ENCODE results near the gene GNG2. TPM values are rescaled to one million over a fixed set of nuclear protein-coding genes. Genes with fewer than 3 reads are reported as not detected.
A peak's percentile ranks its signal among the peaks of the same experiment; 100 is the strongest.

The GNG2 gene
- total RNA-seq, 1 experiment from 2014 or later = 13.9 TPM

DNA sequence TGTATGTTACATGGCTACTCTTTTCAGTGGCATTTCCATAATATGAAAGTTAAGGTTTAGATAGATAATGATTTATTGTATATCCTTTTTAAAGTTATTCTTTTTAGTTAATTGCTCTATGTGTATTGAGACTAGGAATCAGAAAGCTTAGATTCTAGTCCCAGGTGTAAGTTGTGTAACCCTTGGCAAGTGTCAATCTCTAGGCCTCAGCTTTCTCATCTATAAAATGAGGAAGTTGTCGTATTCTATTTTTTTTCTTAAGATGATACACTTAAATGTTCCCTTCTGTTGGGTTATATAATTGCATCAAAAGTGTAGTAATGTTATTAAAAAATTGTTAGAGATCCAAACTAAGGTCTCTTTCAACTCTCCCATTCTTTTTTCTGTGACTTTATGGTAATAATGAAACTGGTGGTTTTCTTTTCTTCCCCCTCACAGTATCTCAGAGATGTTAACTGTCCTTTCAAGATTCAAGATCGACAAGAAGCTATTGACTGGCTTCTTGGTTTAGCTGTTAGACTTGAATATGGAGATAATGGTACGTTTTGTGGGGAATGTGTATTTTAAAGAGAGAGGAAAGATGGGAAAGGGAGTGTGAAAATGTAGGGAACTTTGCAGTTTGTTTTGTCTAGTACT lies 133.0 kb downstream of the GNG2 start:
- no peak for DNase-seq (ENCODE audit: low read depth)

DNA sequence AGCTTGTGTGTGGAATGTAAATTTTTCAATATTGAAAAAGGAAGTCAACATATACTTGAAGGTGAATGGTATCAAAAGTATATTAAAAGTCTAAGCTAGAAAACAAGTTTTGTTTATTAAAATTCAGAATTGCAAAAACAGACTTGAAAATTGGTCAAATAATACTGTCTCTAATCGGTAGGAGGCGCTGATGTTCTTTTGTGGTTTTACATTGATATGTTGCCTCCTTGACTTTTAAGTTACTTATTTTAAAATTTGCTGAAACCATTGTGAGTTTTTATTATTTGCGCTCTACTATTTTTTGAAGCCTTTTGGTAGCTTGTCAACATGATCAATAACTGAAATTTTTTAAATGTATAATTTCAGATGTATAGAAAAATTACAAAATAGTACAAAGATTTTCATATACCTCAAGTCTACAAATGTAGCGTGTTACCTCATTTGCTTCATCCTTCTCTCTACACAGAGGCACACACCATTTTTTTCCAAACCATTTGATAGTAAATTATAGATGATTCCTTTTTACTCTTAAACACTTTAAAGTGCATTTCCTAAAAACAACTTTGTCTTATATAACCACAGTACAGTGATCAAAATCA lies 135.8 kb downstream of the GNG2 start:
- DNase-seq (ENCODE audit: low read depth) = peak; percentile 30

DNA sequence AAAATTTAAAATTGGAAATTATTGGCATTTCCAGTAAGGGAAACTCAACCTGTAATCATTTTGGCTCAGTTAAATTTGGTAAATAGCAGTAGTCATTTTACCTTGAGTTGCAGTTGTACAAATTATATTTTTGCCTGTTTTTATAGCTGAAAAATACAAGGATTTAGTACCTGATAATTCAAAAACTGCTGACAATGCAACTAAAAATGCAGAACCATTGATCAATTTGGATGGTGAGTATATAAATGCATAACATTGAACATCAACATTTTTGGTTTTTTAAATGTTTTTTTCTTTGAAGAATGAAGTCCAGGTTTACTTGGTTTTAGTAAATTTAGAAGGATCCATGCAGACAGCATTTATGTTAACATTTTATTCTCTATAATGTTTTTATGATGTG lies 137.9 kb downstream of the GNG2 start:
- no peak for DNase-seq (ENCODE audit: low read depth)

DNA sequence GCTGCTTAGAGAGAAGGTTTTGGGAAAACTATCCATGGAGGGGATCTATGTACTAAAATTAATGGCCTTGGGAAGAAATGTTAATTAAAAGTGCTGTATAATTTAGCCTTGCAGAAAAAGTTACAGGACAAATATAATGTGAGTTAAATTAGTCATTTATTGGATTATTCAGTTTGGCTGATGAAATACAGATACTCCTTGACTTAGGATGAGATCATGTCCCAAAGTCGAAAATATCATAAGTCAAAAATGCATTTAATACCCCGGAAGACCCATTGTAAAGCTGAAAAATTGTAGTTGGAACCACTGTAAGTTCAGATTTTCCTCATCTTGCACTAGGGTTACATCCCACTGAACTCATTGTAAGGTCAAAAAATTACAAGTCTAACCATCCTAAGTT lies 138.7 kb downstream of the GNG2 start:
- DNase-seq (ENCODE audit: low read depth) = no peak

DNA sequence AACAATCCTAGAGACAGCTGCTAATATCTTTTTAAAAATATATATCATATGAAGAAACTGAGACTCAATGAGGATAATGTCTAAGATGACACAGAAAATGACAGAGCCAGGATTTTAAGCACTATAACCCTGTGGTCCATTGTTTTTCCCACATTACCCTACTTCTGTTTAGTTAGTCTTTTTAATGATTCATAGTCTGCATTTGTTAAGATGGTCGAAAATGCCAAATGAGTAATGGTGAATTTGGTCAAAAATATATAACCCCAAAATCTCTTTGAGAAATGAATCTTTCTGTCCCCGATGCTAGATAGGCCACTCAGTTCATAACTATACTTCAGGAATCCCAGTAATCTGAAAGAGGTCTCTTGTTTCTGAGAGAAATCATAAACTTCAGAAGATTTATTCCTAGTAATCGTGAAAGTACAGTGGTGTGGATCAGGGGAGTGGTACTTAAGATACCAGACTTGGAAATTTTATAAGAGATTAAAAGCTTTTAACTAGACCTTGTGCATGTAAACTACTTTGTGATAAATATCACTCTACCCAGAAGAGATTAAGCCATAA lies 139.7 kb downstream of the GNG2 start:
- no peak for DNase-seq (ENCODE audit: low read depth)

DNA sequence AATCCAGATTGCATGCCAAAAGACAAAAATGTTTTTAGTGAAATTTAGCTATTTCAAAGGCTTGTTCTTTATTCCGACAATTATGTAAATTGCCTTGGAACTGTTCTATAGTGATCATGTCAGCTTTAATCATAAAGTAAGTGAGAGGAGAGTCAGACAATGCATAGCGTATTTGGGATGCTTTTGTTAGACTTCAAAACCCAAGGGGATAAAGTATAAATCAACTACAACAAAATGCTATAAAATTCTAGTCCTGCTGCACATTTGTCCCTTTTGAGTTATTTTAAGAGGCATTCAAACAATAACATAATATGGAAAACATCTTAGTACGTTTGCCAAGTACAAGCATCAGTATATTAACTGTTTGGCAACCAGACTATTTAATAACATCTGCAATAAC lies 140.3 kb downstream of the GNG2 start:
- DNase-seq (ENCODE audit: low read depth) = no peak

DNA sequence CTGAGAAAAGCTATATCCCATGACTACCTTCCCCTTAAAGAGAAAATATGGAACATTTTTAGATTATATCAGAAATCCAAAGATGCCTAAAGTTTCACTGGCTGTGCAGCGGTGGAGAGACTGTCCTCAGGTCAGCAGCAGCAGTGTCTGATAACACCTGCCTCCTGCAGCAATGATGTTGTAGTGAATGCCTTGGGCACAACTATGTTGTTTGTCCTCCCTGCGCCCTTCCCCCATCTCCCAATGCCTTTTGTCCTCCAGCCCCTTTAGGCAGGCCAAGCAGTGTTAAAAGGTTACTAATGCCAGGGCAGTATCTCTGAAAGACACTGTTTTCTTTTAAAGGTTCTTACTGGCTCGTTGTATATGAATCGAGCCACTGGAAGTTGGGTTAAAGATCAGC lies 142.1 kb downstream of the GNG2 start:
- no peak for DNase-seq (ENCODE audit: low read depth)

DNA sequence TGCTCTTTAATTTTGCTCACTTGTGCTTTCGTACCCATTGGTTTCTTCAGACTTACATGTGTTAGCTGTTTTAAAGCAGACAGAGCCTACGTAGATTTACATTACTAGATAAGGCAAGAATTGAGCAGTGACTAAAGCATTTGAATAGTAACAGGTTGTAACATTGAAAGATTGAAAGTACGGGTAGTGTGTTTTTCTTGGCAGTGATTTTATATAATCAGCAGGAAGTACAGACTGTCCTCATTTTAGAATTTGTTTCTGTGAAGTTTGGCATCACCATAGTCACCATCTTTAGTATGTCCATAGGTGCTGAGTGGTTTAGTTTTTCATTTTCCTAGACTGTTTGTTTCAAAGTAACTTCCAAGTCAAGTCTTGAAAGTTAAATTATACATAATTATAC lies 142.9 kb downstream of the GNG2 start:
- no peak for DNase-seq (ENCODE audit: low read depth)

DNA sequence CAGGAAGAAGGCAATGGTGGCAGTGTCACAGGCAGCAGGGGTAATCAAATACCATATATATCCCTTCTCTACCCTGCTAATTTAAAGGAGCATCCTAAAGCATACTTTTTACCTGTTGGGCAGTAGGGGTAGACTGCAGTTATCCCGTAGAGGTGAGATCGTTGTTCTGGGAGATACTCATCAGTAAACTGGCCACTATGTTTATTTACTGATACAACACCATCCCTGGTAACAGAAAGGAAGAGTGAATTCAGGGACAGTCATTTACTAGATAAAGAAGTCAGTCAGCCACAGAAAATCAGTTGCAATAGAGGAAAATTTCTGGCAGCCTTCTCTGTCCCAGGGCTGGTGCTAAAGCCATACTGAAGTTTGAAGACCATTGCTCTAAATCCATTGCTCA lies 145.2 kb downstream of the GNG2 start:
- DNase-seq (ENCODE audit: low read depth) = no peak

DNA sequence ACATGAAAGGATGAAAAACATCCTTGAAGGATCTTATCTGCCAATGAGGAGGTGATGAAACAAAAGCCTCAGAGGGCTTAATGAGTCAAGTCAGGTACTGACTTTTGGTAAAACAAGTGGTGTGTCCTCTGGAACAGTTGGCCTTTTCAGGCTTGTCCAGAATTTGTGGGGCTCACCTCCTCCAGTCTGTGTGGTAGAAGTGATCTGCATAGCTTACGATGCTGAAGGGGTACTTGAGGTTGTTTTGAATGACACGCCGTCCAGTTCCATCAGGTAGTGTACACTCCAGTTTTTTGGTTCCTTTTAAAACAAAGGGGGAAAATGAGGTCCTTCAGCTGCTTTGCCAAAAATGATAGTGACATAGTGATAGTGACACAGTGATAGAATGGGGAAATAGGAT lies 145.9 kb downstream of the GNG2 start:
- no peak for DNase-seq (ENCODE audit: low read depth)

DNA sequence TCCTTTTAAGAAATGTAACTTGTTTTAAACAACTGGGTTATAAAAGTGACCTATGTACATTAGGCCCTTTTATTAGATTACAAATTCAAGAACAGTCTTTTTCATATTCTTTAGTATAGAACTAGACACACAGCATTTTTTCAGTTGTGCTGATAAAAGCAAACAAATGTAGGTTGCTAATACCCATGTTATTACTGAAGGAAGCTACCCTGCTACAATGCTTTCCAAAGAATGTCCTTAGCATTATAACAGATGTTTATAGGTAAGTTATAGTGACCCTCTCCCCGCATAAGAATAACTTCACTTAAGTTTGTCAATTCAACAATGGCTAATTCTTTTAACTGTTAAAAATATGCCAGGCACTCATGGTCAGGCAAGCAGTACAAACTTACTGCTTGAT lies 146.8 kb downstream of the GNG2 start:
- no peak for DNase-seq (ENCODE audit: low read depth)

DNA sequence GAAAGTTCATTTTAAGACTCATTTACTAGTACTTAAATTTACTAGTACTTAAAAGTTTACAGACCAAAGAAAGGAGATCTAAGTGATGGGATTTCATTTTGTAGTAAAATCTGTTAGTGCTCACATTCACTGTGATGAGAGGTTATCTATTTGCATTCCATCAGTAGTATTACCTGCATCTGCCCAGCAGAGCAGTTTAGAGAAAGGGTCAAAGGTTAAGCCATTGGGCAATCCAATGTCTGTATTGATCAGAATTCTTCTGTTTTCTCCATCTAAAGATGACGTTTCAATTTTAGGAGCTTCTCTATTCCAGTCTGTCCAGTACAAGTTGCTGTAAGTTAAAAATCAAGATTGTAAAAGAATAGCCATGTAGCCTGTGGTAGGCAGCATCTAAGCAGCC lies 147.2 kb downstream of the GNG2 start:
- DNase-seq (ENCODE audit: low read depth) = no peak

DNA sequence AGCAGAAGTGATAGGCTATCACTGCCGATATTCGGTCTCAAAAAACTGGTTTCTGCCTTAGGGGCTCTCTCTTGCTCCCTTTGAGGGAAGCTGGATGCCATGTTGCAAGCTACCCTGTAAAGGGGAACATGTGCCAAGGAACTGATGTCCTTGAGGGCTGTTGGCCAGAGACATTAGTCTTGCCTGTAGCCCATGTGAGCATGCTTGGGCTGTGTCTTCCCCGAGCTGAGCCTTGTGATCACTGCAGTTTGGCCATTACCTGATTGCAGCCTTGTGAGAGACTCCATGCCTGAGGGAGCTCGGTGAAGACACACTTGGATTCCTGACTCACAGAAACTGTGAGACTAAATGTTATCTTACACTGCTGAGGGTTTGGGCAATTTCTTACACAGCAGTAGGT lies 147.7 kb downstream of the GNG2 start:
- DNase-seq (ENCODE audit: low read depth) = no peak

DNA sequence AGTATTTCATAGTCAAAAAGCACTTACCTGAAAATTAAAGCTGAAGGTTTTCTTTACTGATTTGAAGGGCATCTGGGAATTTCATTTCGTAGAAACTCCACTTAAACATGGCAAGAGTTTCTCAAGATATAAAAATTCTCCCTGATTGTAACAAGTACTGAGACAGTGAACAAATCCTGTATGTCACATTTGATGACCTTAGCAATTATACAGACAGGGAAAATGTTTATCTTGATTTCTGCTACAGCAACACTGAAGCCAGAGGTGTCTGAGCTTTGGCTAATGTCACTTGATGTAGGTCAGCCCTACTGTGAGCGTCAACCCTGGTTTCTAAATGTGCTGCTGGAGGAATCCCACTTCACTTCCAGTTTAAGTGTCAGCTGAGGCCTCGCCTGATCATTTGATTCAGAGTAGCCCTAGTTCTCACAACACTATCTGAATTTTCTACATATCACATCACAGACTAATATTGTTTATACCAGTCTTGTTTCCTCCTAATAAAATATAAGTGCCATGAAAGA lies 149.8 kb downstream of the GNG2 start:
- no peak for DNase-seq (ENCODE audit: low read depth)

DNA sequence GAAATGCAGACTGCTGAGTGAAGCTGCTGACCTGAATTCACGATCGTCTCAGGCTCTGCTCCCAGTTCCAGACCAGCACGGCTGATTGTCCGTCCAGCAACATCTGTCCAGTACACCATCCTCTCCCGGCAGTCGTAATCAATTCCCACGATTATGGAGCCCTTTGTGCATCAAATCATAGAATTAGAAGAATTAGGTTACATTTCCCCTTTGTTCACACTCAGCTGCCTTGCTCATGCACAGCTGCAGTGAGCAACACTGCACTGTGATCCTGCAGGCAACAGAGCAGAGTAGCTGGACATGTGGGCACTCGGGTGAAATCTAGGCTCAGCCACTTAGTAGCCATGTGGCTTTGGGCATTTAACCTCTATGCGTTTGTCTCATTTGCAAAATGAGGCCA lies 151.1 kb downstream of the GNG2 start:
- DNase-seq (ENCODE audit: low read depth) = no peak

DNA sequence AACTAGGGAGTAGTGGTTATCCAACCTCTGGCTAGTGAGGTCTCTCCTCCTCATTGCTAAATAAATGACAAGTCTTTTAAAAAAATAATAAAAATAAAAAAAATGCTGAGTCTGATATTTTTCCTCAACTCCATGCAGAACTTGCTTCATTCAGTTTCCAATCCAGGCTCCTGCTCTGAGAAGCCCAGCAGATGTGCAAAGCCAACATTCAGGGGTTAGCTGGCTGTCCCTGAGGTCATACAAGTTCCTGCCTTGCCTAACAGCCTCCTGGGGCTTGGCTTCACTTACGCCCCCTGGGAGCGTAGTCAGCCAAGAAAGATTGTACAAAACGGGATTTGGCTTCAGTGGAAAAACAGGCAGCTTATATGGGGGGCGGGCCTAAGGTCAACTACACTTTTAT lies 152.2 kb downstream of the GNG2 start:
- DNase-seq (ENCODE audit: low read depth) = no peak

DNA sequence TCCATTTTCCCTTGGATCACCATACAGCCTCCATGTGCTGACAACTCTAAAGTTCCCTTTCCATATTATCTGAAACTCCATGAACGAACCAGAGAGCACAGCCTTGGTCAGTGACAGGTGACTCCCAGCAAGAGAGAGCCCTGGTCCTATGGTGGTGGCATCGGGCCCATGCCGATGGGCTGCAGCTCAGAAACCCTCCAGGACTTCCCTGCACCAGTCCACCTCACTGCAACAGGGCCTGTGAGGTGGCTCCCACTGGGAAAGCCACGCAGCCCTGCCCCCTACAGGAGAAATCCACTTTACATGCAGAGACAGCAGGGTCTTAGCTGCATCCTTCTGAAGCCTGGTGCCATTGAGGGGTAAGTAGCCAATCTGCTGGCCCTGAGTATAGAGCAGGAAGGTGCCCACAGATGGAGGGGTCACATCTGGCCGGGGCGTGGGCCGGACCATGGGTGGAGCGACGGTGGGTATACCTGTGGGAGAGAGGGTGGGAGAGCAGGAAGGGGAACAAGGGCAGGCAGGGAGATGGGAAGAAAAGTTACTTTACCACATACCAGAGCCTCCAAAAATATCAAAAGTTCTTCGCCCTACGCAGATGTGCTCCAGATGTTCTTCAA lies 153.7 kb downstream of the GNG2 start:
- DNase-seq (ENCODE audit: low read depth) = no peak

DNA sequence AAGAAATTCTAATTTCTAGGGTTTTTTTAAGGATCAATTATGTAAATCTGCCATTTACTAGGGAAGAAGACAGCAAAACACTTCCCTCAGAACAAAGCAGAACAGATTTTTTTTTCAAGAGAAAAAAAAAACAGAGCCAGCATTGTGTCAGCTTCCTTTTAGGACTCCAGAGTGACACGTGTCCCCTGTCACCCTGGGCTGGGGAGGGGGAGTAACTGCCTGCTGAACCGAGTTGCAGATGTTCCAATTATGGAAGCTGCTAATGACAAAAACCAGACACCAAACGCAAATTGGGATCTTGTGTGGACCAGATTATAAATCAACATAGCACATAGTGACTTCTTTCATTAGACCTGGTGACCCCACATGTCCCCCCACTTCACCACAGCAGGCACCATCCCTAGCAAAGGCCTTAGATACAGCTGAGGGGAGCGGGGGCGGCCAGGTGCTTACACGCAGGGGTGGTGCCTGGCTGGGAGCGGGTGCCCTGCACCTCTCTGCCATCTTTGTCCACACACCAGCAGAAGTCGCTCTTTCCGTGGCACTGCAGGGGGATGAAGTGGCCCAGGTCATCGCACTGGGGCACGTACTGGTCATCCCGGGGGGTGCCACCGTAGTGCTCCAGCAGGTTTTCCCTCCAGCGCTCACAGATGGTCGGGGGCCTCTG lies 154.3 kb downstream of the GNG2 start:
- DNase-seq (ENCODE audit: low read depth) = no peak

DNA sequence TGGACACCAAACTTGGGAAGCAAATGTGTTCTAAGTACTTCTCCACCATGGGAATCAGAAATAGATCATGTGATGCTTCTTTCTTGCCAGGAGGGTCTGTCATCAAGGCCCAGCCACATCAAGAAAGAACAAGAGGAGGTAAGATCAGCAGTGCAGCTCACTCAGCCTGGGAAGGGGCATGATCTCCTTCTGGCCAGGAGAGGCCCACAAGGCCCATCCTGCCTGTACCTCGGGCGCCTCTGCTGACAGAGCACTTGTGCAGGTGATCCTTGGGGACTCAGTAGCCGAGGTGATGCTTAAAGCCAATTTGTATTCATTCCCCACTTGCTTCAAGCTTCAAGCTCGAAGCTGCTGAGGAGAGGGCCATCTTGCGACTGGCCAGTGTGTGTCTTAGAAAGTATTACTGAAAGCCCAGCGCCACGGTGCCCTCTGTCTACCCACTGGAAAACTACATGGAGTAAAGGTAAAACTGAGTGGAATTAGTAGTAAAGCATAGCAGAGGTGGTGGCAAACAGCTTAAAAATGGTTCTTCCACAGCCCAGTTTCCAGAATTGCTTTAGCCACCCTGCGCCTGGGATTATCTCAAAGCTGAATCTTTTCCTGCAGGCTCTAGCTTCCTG lies 155.1 kb downstream of the GNG2 start:
- peak; percentile 32 for DNase-seq (ENCODE audit: low read depth)

DNA sequence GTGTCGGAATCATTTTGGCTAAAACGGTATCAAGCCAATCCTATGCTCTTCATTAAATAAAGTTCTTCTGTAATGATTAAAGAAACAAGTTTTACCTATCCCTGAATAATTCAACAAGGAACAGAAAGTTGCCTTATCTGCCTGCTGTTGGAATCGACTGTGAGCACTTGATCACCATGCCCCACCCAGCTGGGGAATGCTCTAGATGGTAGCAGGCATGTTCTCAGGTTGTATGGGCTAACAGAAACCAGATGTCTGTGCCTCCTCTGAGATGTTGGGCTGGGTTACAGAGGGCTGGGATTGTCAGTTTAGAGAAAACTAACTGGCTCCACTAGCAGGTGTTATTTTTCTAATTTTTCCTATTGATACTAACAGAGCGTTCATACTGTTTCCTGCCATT lies 157.8 kb downstream of the GNG2 start:
- no peak for DNase-seq (ENCODE audit: low read depth)

DNA sequence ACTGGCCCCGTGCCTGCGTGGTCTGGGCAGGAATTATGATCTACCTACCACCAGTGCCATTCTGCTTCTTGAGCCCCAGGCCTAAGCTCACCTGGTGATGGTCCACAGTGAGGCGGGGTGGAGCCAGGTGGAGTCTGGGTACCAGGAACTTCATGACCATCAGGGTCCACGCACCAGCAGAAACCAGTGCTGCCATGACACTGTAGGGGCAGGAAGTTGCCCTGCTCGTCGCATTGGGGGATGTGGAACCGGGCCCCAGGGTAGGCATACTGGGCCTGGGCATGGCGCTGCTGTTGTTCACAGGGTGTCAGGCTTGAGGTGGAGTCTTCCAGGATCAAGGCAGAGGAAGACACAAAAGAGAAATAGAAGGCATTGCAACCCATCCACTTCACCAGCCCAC lies 158.6 kb downstream of the GNG2 start:
- DNase-seq (ENCODE audit: low read depth) = no peak

All from M059J (cell line).